NCI-H526 (cell line): ENCODE measurements around the gene MBNL2.

Experiments
- DNase-seq, 2 experiments: peaks; one replicate each; lab custom pipeline; 2025; lab: John Stamatoyannopoulos, UW

MBNL2 gene

GRCh38 chr13:97300871-97301270, 78.7 kb downstream of the MBNL2 start:
- no peak for DNase-seq

GRCh38 chr13:97301382-97302095, 79.4 kb downstream of the MBNL2 start:
- DNase-seq, result no peak

- no peak for DNase-seq
Measured at GRCh38 chr13:97302611-97303010, 80.5 kb downstream of the MBNL2 start.

GRCh38 chr13:97306106-97306505, 84.0 kb downstream of the MBNL2 start:
- no peak for DNase-seq

- DNase-seq, result peak in 1 of 2 experiments; percentile 16
Measured at GRCh38 chr13:97306645-97307044, 84.5 kb downstream of the MBNL2 start.

GRCh38 chr13:97307118-97307881, 85.2 kb downstream of the MBNL2 start:
- no peak for DNase-seq

- peak in 1 of 2 experiments; percentile 13 for DNase-seq
Measured at GRCh38 chr13:97307882-97308624, 85.9 kb downstream of the MBNL2 start.

- DNase-seq, result no peak
Measured at GRCh38 chr13:97308735-97309429, 86.7 kb downstream of the MBNL2 start.

- DNase-seq, result peak; percentile 19 to 42
Measured at GRCh38 chr13:97310809-97311436, 88.8 kb downstream of the MBNL2 start.

GRCh38 chr13:97311956-97312355, 89.8 kb downstream of the MBNL2 start:
- DNase-seq, result no peak

- DNase-seq, result no peak
Measured at GRCh38 chr13:97313551-97314260, 91.6 kb downstream of the MBNL2 start.

GRCh38 chr13:97316390-97316789, 94.3 kb downstream of the MBNL2 start:
- no peak for DNase-seq

GRCh38 chr13:97317933-97318332, 95.8 kb downstream of the MBNL2 start:
- DNase-seq, result no peak

- no peak for DNase-seq
Measured at GRCh38 chr13:97318532-97318931, 96.4 kb downstream of the MBNL2 start.

GRCh38 chr13:97319113-97319720, 97.1 kb downstream of the MBNL2 start:
- no peak for DNase-seq

- DNase-seq, result no peak
Measured at GRCh38 chr13:97321101-97321500, 99.0 kb downstream of the MBNL2 start.

- DNase-seq, result no peak
Measured at GRCh38 chr13:97321616-97322321, 99.6 kb downstream of the MBNL2 start.

GRCh38 chr13:97322740-97323342, 100.7 kb downstream of the MBNL2 start:
- no peak for DNase-seq

- no peak for DNase-seq
Measured at GRCh38 chr13:97324115-97324514, 102.0 kb downstream of the MBNL2 start.
